Fibroblast of skin of left biceps (primary cell): Measurements from ENCODE around the gene ZNF579.
"Not testable (repeated sequence)": the region's sequence is repeated elsewhere in the genome, so short reads cannot be mapped to it uniquely, and the experiment has no call there.

ENCODE experiments used
- DNase-seq, 2 experiments: peaks; one replicate each; pipeline ENCODE4 v3.0.0-alpha.2; 2013; ENCODE audit warnings: low read depth in 2 of 2

ZNF579 gene

GRCh38 chr19:55594996-55595545 lies 14.4 kb upstream of the ZNF579 start:
- DNase-seq: no peak

GRCh38 chr19:55593096-55593772 lies 12.6 kb upstream of the ZNF579 start:
- no peak for DNase-seq

GRCh38 chr19:55592391-55593090 lies 11.9 kb upstream of the ZNF579 start:
- no peak for DNase-seq

GRCh38 chr19:55591555-55591954 lies 10.9 kb upstream of the ZNF579 start:
- no peak for DNase-seq

DNA sequence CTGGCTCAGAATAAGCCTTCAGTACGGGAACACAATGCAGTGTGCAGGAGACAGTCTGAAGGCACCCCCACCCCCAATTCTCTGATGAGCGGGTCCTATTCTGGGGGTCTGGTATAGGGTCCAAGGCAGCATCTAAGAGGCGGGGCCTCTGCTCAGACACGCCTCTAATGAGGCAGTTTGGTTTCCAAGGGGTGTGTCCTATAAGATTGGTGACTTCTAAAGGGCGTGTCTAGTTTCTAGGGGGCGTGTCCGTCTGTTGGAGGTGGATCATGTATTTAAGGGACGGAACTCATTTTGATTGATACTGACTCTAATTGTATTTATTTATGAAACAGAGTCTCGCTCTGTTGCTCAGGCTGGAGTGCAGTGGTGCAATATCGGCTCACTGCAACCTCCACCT lies 10.0 kb upstream of the ZNF579 start:
- DNase-seq: no peak

DNA sequence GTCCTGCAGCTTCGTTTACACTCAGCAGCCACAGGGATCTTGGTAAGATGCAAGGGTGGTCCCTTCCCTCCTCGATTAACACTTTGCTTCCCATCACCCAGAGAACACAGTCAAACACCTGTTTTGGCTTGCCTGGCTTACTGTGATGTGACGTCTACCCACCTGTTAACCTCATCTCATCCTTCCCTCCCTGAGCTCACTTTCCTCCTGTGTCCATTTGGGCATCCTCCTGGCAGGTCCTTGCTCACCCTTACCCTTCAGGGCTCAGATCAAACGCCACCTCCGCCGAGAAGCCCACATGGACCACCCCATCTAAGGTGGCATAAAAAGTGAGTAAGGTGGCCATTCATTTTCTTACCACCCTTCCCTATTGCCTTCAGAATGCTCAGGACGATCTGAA lies 9.5 kb upstream of the ZNF579 start:
- DNase-seq: no peak

DNA sequence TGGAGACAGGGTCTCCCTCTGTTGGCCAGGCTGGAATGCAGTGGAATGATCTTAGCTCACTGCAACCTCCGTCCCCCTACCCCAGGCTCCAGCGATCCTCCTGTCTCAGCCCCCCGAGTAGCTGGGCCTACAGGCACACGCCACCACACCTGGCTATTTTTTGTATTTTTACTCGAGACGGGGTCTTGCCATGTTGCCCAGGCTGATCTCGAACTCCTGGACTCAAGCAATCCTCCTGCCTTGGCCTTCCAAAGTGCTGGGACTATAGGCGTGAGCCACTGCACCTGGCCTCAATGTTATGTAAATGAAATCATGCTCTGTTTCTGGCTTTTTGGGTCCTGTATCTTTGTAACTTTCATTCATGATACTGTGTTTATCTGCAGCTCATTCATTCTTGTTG lies 8.1 kb upstream of the ZNF579 start:
- no peak for DNase-seq

DNA sequence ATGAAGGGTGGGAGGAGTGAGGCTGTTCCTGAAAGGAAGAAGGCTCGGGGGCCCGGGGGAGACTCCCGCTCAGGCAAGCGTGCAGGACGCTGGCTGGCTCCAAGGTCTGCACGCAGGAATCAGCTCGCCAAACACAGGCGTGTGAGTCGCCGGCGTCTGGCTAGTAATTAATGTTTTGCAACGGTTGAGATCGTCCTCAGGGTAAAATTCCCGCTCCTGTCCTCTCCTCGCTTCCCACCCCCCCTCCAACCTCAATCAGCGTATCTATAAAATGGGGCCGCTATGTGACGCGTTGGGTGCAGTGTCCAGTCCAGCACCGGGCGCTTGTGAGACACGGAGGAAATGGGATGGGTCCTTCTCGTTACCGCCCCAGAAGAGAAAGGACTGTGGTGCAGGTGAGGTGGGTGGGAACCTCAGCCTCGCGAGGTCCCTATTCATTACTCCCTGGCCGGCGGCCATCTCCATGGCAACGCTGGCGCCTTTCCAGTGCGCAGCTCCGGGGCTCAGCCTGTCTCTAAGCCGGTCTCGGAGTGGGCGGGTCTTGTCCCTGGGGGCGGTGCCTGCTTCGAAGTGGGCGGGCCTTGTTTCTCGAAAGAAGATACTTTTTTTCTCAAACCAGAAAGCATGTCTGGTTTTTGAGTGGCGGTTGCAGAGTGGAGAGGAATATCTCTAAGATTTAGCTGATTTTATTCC lies 6.5 kb upstream of the ZNF579 start:
- peak; percentile 66 to 72 for DNase-seq

GRCh38 chr19:55585658-55586339 lies 5.2 kb upstream of the ZNF579 start:
- DNase-seq: peak; percentile 66 to 69

GRCh38 chr19:55584871-55585270 lies 4.2 kb upstream of the ZNF579 start:
- DNase-seq: no peak

GRCh38 chr19:55583897-55584296 lies 3.2 kb upstream of the ZNF579 start:
- DNase-seq: not testable (repeated sequence)

GRCh38 chr19:55582284-55582683 lies 1.6 kb upstream of the ZNF579 start:
- DNase-seq: not testable (repeated sequence)

GRCh38 chr19:55581823-55582223 lies 1.2 kb upstream of the ZNF579 start:
- no peak for DNase-seq

- no peak for DNase-seq
Observed at GRCh38 chr19:55581145-55581822, 636 bp upstream of the ZNF579 start.

DNA sequence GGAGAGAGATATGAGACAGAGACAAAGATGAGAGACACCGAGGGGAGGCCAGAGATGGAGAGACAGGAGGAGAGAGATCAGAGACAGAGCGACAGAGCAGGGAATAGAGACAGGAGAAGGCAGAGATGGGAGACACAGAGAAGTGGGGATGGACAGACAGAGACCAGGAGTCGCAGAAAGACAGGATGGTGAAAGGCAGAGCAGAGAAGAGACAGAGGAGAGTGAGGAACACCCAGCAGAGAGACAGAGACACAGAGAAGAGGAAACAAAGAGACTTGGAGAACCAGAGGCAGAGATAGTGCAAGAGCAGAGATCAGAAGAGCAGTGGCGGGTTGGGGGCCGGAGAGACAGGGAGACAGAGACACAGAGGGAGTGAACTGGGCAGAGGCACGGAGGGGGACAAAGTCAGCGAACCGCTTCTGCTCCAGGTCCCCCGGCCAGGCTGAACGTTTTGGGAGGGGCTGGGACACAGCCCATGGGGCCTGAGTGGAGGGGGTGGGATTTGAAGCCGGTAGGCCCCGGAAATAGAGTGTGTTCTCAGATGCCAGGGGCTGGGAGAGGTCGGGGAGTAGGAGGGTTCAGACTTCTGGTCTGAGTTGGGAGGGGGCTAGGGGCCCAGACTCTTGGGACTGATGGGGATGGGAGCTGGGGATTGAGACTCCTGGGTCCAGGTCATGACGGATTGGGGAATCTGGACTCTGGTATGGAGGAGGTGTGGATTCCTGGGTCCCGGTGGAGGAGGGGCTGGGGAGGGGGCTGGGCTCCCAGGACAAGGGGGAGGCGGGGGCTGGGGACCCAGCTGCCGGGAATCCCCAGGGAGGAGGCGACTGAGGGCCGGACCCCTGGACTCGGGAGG lies 654 bp downstream of the ZNF579 start:
- DNase-seq: no peak

- no peak for DNase-seq
Observed at GRCh38 chr19:55578761-55579747, 1.6 kb downstream of the ZNF579 start.

DNA sequence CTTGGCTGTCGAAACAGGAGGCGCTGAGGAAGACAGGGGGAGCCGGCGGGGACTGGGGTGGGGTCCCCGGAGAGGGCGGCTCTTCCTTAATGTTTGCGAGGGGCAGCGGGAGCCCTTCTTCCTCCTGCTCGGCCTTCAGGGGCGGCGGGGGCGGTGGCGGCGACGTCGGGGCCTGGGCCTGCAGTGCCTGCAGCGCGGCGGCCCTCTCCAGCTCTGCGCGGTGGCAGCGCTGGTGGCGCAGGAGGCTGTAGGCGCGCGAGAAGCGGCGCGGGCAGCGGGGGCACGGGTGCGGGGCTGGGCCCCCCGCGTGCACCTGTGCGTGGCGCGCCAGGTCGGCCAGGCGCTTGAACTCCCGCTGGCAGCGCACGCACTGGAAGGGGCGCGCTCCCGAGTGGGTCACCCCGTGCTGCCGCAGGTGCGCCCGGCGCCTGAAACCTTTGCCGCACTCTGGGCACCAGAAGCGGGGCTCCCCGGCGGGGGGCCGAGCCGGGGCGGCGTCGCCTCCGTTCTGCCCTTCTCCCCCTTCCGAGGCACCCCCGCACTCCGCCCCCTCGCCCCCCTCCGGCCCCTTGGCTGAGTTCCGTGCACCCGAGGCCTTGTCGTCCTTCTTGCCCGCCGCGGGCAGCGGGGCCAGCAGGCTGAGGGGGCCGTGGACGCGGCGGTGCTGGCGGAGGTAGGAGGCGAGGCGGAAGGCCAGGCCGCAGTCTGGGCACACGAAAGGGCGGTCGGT lies 2.5 kb downstream of the ZNF579 start:
- no peak for DNase-seq

DNA sequence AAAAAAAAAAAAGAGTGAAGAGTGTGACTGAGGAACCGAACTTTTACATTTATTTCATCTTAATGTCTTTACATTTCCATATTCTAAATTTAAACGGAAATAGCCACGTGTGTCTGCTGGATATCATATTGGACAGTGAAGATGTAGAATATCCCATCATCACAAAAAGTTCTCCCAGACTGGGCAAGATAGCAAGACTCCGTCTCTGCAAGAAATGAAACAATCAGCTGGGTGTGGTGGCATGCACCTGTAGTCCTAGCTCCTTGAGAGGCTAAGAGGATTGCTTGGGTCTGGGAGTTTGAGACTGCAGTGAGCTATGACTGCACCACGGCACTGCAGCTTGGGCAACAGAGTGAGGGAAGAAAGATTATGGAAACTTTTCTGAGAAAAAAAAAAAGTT lies 3.9 kb downstream of the ZNF579 start:
- no peak for DNase-seq

- DNase-seq: not testable (repeated sequence)
Observed at GRCh38 chr19:55573929-55574328, 6.7 kb downstream of the ZNF579 start.
